ENCODE data around the gene DENND10.

DENND10 gene

GRCh38 chr10:119165171-119166117 lies 61.5 kb downstream of the DENND10 start, which contains the start of gene SFXN4:
SFXN4 (minus strand) TSS chr10:119165714; CDS start chr10:119165647, 67 bp downstream.
- Histone ChIP-seq H3K9ac (peak within 1 kb of the TSS; percentile 5), H3K27ac (peak within 1 kb of the TSS; percentile 64), H3K27me3 (ENCODE audit: control insufficient read depth, insufficient read depth, low read length) (no peaks in the 10 kb centered on the region), H3K9me3 (ENCODE audit: control insufficient read depth, low read length) (no peaks in the 10 kb centered on the region), H3K4me1 (peaks cover 5% of the 10 kb centered on the region), H3K4me3 (ENCODE audit: low read depth, low read length) (peak within 1 kb of the TSS; percentile 83), H3K4me2 (ENCODE audit: low read length) (peak within 1 kb of the TSS; percentile 98), H3K36me3 (ENCODE audit: control insufficient read depth, insufficient read depth, low read length) (no peaks in the 10 kb centered on the region), H2AFZ (peak within 1 kb of the TSS; percentile 95), H3K79me2 (no peaks in the 10 kb centered on the region)
- TF ChIP-seq CTCF (IDR thresholded peaks at IDR 0.05): peak; percentile 7

- Histone ChIP-seq H3K9me3 (ENCODE audit: control insufficient read depth, low read length) (no peaks in the 10 kb centered on the region), H3K4me1 (peaks cover 5% of the 10 kb centered on the region), H3K27me3 (ENCODE audit: control insufficient read depth, insufficient read depth, low read length) (no peaks in the 10 kb centered on the region), H3K4me2 (ENCODE audit: low read length) (peak overlapping the region; percentile 98), H3K27ac (peak overlapping the region; percentile 64), H3K9ac (no peak overlapping the region), H2AFZ (peak overlapping the region; percentile 95), H3K79me2 (no peaks in the 10 kb centered on the region), H3K36me3 (ENCODE audit: control insufficient read depth, insufficient read depth, low read length) (no peaks in the 10 kb centered on the region), H3K4me3 (ENCODE audit: low read depth, low read length) (peak overlapping the region; percentile 83)
- no peak for TF ChIP-seq CTCF (IDR thresholded peaks at IDR 0.05)
These were observed 62.2 kb downstream of the DENND10 start for GRCh38 chr10:119166118-119166500.

GRCh38 chr10:119166564-119166963 lies 62.7 kb downstream of the DENND10 start:
- H2AFZ ChIP-seq: peak overlapping the region; percentile 95
- H3K36me3 ChIP-seq (ENCODE audit: control insufficient read depth, insufficient read depth, low read length): no peaks in the 10 kb centered on the region
- no peaks in the 10 kb centered on the region for H3K27me3 ChIP-seq (ENCODE audit: control insufficient read depth, insufficient read depth, low read length)
- H3K4me2 ChIP-seq (ENCODE audit: low read length): peak overlapping the region; percentile 98
- H3K9me3 ChIP-seq (ENCODE audit: control insufficient read depth, low read length): no peaks in the 10 kb centered on the region
- H3K79me2 ChIP-seq: no peaks in the 10 kb centered on the region
- no peak overlapping the region for H3K9ac ChIP-seq
- TF ChIP-seq CTCF (IDR thresholded peaks at IDR 0.05): no peak
- no peak overlapping the region for H3K27ac ChIP-seq
- no peak overlapping the region for H3K4me3 ChIP-seq (ENCODE audit: low read depth, low read length)
- H3K4me1 ChIP-seq: peaks cover 5% of the 10 kb centered on the region

- Histone ChIP-seq H3K4me2 (ENCODE audit: low read length) (no peak overlapping the region), H2AFZ (no peak overlapping the region), H3K9me3 (ENCODE audit: control insufficient read depth, low read length) (no peaks in the 10 kb centered on the region), H3K36me3 (ENCODE audit: control insufficient read depth, insufficient read depth, low read length) (no peaks in the 10 kb centered on the region), H3K9ac (no peak overlapping the region), H3K4me3 (ENCODE audit: low read depth, low read length) (no peak overlapping the region), H3K27ac (no peak overlapping the region), H3K79me2 (no peaks in the 10 kb centered on the region), H3K4me1 (peaks cover 5% of the 10 kb centered on the region), H3K27me3 (ENCODE audit: control insufficient read depth, insufficient read depth, low read length) (no peaks in the 10 kb centered on the region)
- TF ChIP-seq CTCF (IDR thresholded peaks at IDR 0.05): no peak
These were observed 63.1 kb downstream of the DENND10 start for GRCh38 chr10:119167041-119167440.
